Sigmoid colon (tissue), 4 donors: ENCODE measurements around the gene PRKG2.

Source experiments
- CTCF ChIP-seq, 4 experiments: fragments of 450-650 bp in 3 of 4; fragments of 200-600 bp in 1 of 4; IDR thresholded peaks; one replicate each; pipeline ENCODE4 v1.5.1; 2016 to 2019; ENCODE audit warnings: antibody characterized with exemption in 4 of 4, mild to moderate bottlenecking in 3 of 4, moderate library complexity in 2 of 4
- EP300 ChIP-seq, 4 donors: sonication (generic); formaldehyde crosslinking; IDR thresholded peaks; one replicate each; pipeline ENCODE4 v1.6.1; 2017; ENCODE audit warnings: antibody characterized with exemption in 4 of 4
- POLR2A ChIP-seq, 2 donors: fragments of 450-650 bp; IDR thresholded peaks; one replicate each; pipeline ENCODE4 v1.6.1; 2016; ENCODE audit warnings: antibody characterized with exemption in 2 of 2, mild to moderate bottlenecking in 2 of 2, moderate library complexity in 2 of 2
- POLR2AphosphoS5 ChIP-seq, 4 donors: sonication (generic); formaldehyde crosslinking; IDR thresholded peaks; one replicate each; pipeline ENCODE4 v1.6.1; 2017; ENCODE audit warnings: antibody characterized with exemption in 4 of 4

- no peak for TF ChIP-seq CTCF (IDR thresholded peaks at IDR 0.05)
- TF ChIP-seq POLR2A (IDR thresholded peaks at IDR 0.05): no peak
- TF ChIP-seq EP300 (IDR thresholded peaks at IDR 0.05): no peak
- no peak for TF ChIP-seq POLR2AphosphoS5 (IDR thresholded peaks at IDR 0.05)
Measured at GRCh38 chr4:81135501-81135900, 79.5 kb downstream of the PRKG2 start.
